Mucosa of descending colon (tissue), 3 donors: ENCODE measurements around the gene DIABLO. TPM values are rescaled to one million over a fixed set of nuclear protein-coding genes. Genes with fewer than 3 reads are reported as not detected.

Experiments used
- ATAC-seq: fragments of 200-7000 bp; cut with Tn5 transposase; one replicate; pipeline ENCODE4 v1.9.1; 2020; ENCODE audit warnings: mild to moderate bottlenecking, moderate library complexity
- DNase-seq, 3 donors: peaks; one replicate each; pipeline ENCODE4 v3.0.0-alpha.2; 2020
- H3K36me3 ChIP-seq: fragments of 200-600 bp; one replicate; pipeline ENCODE4 v1.8.0; 2021; ENCODE audit warnings: low read depth, mild to moderate bottlenecking
- H3K4me1 ChIP-seq: fragments of 200-600 bp; one replicate; pipeline ENCODE4 v1.8.0; 2021; ENCODE audit warnings: low read depth, mild to moderate bottlenecking
- H3K4me3 ChIP-seq: fragments of 200-600 bp; one replicate; pipeline ENCODE4 v1.8.0; 2021; ENCODE audit warnings: mild to moderate bottlenecking
- H3K9me3 ChIP-seq: fragments of 200-600 bp; one replicate; pipeline ENCODE4 v1.8.0; 2021; ENCODE audit warnings: mild to moderate bottlenecking
- CTCF ChIP-seq: fragments of 200-600 bp; IDR thresholded peaks from one replicate; pipeline ENCODE4 v1.8.0; 2022; ENCODE audit warnings: antibody characterized with exemption, mild to moderate bottlenecking
- intact Hi-C, 2 donors: fragments of 100-400 bp; cut with DNase I in 1 of 2; cut with micrococcal nuclease in 1 of 2; formaldehyde crosslinking; loops; one replicate each; pipeline versions ENCODE4 v1.11.0 to v1.11.1; 2022; cut with DNase I, micrococcal nuclease
- total RNA-seq, 3 donors: library from RNA; stranded (reverse); fragmentation: NEBNext Ultra II Directional in 2 of 3; extraction: Animal tissue kit (Norgen Biotek cat#: 25700) in 2 of 3; gene quantifications; one replicate each; pipeline versions ENCODE4 v1.2.1 to v1.2.4, GENCODE V29; 2021 to 2023
- donor health status: DM: no; HTN: no; CAD: no; lungs with moderate emphysema.
- donor health status: DM: no; HTN: no; CAD: no.
- donor health status: DM: no; HTN: yes; CAD: no.

Gene DIABLO
- total RNA-seq, 3 donors from 2014 or later, result 35.6 to 42.9 (median 41.6) TPM

- H3K4me1 ChIP-seq, result peaks cover 9% of the 10 kb centered on the region
- intact Hi-C loops, result no loop called here
- H3K4me3 ChIP-seq, result no peak overlapping the region
- no peaks in the 10 kb centered on the region for H3K36me3 ChIP-seq
- no peaks in the 10 kb centered on the region for H3K9me3 ChIP-seq
- DNase-seq (peak in 2 of 3 donors; percentile 86 to 87), ATAC-seq (peak; percentile 92)
- peak; percentile 72 for TF ChIP-seq CTCF
Measured at GRCh38 chr12:122190842-122191668, 34.8 kb downstream of the DIABLO start.

- intact Hi-C loops, result no loop called here
- Histone ChIP-seq H3K36me3 (no peaks in the 10 kb centered on the region), H3K4me3 (no peak overlapping the region), H3K4me1 (peaks cover 9% of the 10 kb centered on the region), H3K9me3 (no peaks in the 10 kb centered on the region)
- ATAC-seq (no peak), DNase-seq (no peak)
- TF ChIP-seq CTCF, result no peak
Measured at GRCh38 chr12:122189626-122190475, 36.0 kb downstream of the DIABLO start.

- Histone ChIP-seq H3K4me3 (no peak overlapping the region), H3K9me3 (no peaks in the 10 kb centered on the region), H3K4me1 (no peaks in the 10 kb centered on the region), H3K36me3 (no peaks in the 10 kb centered on the region)
- intact Hi-C loops, result no loop called here
- no peak for TF ChIP-seq CTCF
- ATAC-seq (no peak), DNase-seq (peak in 1 of 3 donors; percentile 32)
Measured at GRCh38 chr12:122187466-122187865, 38.4 kb downstream of the DIABLO start.

GRCh38 chr12:122185494-122186082 lies 40.3 kb downstream of the DIABLO start:
- no peak overlapping the region for H3K4me3 ChIP-seq
- no peaks in the 10 kb centered on the region for H3K4me1 ChIP-seq
- ATAC-seq (no peak), DNase-seq (no peak)
- no peak for TF ChIP-seq CTCF
- no peaks in the 10 kb centered on the region for H3K9me3 ChIP-seq
- intact Hi-C loops, result no loop called here
- no peaks in the 10 kb centered on the region for H3K36me3 ChIP-seq

GRCh38 chr12:122185079-122185478 lies 40.8 kb downstream of the DIABLO start:
- no peak for ATAC-seq
- intact Hi-C loops, result no loop called here
- Histone ChIP-seq H3K36me3 (no peaks in the 10 kb centered on the region), H3K9me3 (no peaks in the 10 kb centered on the region), H3K4me1 (no peaks in the 10 kb centered on the region), H3K4me3 (no peak overlapping the region)
- no peak for DNase-seq
- no peak for TF ChIP-seq CTCF
